K562 (cell line): ENCODE measurements around the gene TMEM60. TPM values are rescaled to one million over a fixed set of nuclear protein-coding genes. Genes with fewer than 3 reads are reported as not detected.

ENCODE experiments used
- GTF2A2 ChIP-seq: IDR thresholded peaks from 2 replicates; pipeline ENCODE4 v1.6.1; 2016; ENCODE audit warnings: mild to moderate bottlenecking, missing genetic modification characterization, missing compliant biosample characterization
- HDAC3 ChIP-seq: fragments of 450-650 bp; IDR thresholded peaks from 2 replicates; pipeline ENCODE4 v1.6.1; 2018; ENCODE audit warnings: borderline replicate concordance, mild to moderate bottlenecking, moderate library complexity; ENCODE audit not compliant: partially characterized antibody
- RBM25 ChIP-seq: fragments of 200-400 bp; formaldehyde crosslinking; IDR thresholded peaks from 2 replicates; pipeline ENCODE4 v1.6.1; 2018; ENCODE audit warnings: low read length, low read depth, moderate library complexity; ENCODE audit not compliant: severe bottlenecking
- THAP12 ChIP-seq: fragments of 250-450 bp; sonication (Bioruptor Pico); IDR thresholded peaks from 2 replicates; pipeline ENCODE4 v1.9.0; 2021; ENCODE audit warnings: mild to moderate bottlenecking, inconsistent platforms
- ZBTB49 ChIP-seq: sonication (generic); formaldehyde crosslinking; IDR thresholded peaks from 2 replicates; pipeline ENCODE4 v1.8.0; 2022; ENCODE audit warnings: missing genetic modification reagents, mild to moderate bottlenecking, borderline replicate concordance
- polyA plus RNA-seq, 8 experiments: library from polyadenylated mRNA; depleted of rRNA in 4 of 8; stranded (reverse) in 5 of 8; unstranded in 3 of 8; fragments of >200 nt; fragmentation: Nextera tagmentation in 2 of 8; fragmentation: Illumina TruSeq in 1 of 8; extraction: Ambion mirVana in 2 of 8; extraction: Trizol in 1 of 8; gene quantifications; 2 replicates each; pipeline versions ENCODE4 v1.2.1 to v1.2.3, GENCODE V29; 2011 to 2014; ENCODE audit warnings: inconsistent platforms in 1 of 8, missing spikeins in 1 of 8
- total RNA-seq, 7 experiments: library from RNA; depleted of rRNA in 6 of 7; stranded (reverse); fragments of >200 nt in 6 of 7; fragmentation: Illumina TruSeq in 2 of 7; extraction: Trizol in 2 of 7; gene quantifications; 2 replicates each; pipeline versions ENCODE4 v1.2.1 to v1.2.3, GENCODE V29; 2011 to 2021; ENCODE audit warnings: low replicate concordance in 1 of 7

The TMEM60 gene
- total and polyA plus RNA-seq, 9 of the 15 experiments (the other 6 are each of a cell fraction or from before 2014, with no cell fraction given) = 12.5 to 140 (median 38.4) TPM

GRCh38 chr7:77806425-77806824, 8.2 kb upstream of the TMEM60 start (continued):
- TF ChIP-seq HDAC3 (no peak), GTF2A2 (tag) (no peak), RBM25 (peak; percentile 60), ZBTB49 (CRISPR knock-in tag) (no peak), THAP12 (CRISPR knock-in tag) (no peak)
